ENCODE measurements around the gene PAX8.
A peak's percentile ranks its signal among the peaks of the same experiment; 100 is the strongest.

PAX8 gene

DNA sequence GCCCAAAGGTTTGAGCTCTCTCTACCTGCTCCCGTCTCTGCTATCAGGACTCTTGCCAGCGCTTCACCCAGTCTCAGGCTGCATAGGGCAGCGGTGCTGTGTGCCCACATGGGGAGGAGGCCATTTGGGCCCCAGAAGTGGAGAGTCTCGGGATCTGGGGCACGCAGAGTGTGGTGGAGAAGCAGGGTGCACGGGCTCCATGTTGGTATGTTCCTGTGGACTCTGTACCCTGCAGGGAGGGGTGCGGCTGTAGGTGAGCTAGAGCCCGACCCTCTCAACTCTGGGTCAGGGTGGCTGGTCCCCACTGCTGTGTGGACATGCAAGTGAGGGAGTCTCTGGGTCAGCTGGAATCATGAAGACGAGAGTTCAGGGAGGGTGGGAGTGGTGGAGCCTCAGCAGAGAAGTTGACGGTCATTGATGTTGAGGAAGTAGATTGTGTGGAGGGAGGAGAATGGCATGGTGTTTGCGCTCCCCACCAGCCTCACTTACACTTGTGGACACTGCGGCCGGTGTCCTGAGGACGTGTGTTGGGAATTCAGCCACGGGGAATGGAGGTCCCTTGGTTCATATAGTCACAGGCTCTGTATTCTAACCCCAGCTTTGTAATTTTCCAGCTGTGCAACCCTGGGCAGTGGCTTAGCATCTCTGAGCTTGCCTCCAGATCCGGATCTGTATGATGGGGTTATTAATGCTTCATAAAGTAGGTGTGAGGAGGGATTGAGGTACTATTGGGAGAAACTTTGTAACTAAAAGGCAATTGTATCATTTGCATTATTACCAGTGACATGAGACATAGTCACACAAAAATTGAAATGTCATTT is 105.8 kb downstream of the PAX8 start:
- H3K4me3 ChIP-seq (ENCODE audit: low read length) = no peak overlapping the region
- TF ChIP-seq, protein P1, sequence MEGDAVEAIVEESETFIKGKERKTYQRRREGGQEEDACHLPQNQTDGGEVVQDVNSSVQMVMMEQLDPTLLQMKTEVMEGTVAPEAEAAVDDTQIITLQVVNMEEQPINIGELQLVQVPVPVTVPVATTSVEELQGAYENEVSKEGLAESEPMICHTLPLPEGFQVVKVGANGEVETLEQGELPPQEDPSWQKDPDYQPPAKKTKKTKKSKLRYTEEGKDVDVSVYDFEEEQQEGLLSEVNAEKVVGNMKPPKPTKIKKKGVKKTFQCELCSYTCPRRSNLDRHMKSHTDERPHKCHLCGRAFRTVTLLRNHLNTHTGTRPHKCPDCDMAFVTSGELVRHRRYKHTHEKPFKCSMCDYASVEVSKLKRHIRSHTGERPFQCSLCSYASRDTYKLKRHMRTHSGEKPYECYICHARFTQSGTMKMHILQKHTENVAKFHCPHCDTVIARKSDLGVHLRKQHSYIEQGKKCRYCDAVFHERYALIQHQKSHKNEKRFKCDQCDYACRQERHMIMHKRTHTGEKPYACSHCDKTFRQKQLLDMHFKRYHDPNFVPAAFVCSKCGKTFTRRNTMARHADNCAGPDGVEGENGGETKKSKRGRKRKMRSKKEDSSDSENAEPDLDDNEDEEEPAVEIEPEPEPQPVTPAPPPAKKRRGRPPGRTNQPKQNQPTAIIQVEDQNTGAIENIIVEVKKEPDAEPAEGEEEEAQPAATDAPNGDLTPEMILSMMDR (IDR thresholded peaks at IDR 0.05; ENCODE audit: insufficient read depth, low read depth, low read length, missing control alignments) = no peak
- DNase-seq (ENCODE audit: low read depth) = no peak

DNA sequence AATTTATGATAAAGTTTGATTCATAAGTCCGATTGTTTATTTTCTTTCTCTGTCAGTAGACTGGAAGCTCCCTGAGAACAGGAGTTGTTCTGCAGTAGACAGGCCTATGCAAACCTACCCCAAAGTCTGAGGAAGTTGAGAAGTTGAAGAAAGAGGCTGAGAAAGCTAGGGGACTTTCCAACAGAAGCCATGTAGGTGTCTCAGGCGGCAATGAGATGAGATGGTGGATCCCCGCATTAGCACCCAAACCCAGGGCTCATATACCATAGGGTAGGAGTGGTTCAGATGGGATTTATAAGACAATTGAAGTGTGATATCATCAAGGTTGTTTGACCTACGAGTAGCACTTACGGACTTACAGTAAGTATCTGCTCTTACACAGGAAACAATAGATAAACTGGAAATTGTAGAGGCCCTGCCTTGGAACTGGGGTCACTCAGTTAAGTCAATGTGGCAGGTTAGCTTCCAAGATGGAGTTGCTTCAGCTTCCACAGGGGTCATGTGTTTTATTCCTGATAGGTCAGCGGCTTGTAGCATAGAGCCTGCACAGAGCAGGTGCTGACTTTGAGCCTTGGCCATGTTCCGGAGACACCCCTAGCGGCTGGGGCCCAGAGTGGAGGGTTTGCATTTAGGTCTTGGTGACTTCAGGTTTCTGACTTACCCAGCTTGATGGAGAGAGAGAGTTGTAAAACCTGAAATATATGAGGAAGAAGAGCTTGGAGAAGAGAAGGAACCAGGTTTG is 107.2 kb downstream of the PAX8 start:
- no peak overlapping the region for H3K4me3 ChIP-seq (ENCODE audit: low read length)
- no peak for DNase-seq (ENCODE audit: low read depth)
- TF ChIP-seq, protein P1 (IDR thresholded peaks at IDR 0.05; ENCODE audit: insufficient read depth, low read depth, low read length, missing control alignments) = no peak

DNA sequence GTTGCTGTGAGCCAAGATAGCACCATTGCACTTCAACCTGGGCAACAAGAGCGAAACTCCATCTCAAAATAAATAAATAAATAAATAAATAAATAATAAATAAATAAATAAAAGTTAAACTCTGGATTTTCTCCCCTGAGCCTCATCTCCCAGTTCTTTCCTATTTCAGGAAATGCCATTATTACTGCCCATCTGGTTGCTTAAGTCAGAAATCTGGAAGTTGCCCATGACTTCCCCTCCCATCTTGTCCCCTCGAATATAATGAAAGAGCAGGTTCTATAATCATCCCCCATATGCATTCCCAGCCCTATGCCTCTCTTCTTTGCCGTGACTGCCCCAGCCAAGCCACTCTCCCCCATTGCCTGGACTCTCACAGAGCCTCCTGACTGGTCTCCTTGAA is 109.1 kb downstream of the PAX8 start:
- TF ChIP-seq, protein P1 (IDR thresholded peaks at IDR 0.05; ENCODE audit: insufficient read depth, low read depth, low read length, missing control alignments) = no peak
- no peak overlapping the region for H3K4me3 ChIP-seq (ENCODE audit: low read length)
- DNase-seq (ENCODE audit: low read depth) = no peak

DNA sequence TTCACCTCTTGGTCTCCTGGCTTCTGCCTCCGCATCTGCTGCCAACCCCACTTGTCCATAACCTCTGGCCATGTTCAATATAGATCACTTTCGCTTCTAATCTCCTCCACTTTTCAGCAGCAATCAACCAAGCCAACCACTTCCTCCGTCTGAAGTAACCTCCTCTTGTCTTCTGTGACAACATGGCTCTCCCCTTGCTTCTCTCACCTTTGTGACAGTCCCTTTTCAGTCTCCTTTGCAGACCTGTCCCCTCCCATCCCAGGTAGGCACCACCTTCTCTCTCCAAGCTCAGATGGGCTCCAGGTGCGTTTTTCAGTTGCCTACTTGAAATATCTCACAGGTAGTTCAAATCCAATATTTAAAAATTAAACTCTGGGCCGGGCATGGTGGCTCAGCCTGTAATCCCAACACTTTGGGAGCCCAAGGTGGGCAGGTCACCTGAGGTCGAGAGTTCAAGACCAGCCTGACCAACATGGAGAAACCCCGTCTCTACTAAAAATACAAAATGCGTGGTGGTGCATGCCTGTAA is 109.7 kb downstream of the PAX8 start:
- no peak overlapping the region for H3K4me3 ChIP-seq (ENCODE audit: low read length)
- no peak for DNase-seq (ENCODE audit: low read depth)
- TF ChIP-seq, protein P1 (IDR thresholded peaks at IDR 0.05; ENCODE audit: insufficient read depth, low read depth, low read length, missing control alignments) = no peak

DNA sequence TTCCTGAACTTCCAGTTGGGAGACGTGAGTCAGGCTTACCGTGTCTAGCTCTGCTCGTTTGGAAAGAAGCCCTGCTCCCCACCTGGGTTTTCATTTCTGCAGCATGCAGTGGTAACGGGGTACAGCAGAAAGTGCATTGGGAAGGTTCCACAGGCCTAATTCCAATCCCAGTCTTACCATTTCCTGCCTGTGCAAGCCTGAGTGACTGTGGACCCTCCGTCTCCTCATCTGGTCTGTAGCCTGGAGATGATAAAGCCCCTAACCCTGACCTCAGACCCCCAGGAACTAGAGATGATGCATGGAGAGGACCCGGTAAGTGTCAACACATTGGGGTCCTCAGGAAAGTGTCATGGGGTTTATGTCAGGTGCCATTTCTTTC is 110.8 kb downstream of the PAX8 start:
- no peak overlapping the region for H3K4me3 ChIP-seq (ENCODE audit: low read length)
- no peak for DNase-seq (ENCODE audit: low read depth)
- TF ChIP-seq, protein P1 (IDR thresholded peaks at IDR 0.05; ENCODE audit: insufficient read depth, low read depth, low read length, missing control alignments) = no peak

DNA sequence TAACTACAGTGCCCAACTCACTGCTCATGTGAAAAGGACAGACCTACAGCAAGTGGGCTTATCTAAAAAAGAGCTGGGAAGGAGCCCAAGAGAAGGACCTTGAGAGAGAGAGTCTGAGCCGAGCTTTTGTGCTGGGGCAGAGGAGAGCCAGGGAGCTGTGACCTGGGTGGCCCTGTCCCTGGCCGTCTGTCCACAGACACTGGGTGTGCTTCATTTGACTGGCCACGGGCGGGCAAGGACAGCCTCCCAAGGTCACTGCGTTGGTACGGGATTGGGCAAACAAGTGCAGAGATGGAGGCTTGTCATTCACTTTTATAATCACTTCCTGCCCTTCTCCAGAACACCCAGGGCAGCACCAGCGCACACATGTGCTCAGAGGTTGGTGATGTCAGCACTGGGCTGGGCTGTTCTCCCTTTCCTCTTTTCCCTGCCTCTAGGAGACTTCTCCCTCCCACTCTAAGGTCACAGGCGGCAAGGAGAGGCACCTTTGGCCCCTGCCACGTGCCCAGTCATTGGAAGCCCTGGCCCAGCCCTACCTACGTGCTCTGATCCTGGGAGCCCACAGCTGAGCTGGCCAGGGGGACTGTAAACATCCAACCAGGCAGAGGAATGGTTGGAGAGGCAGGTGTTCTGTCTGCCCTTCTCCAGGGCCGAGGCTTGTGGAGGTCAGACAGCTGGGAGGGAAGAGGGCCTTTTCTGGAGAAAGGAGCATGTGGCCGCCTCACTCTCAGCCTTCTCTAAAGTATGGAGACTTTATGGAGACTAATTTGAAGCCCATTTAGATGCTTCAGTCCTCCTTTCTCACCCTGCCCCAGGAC is 111.4 kb downstream of the PAX8 start:
- TF ChIP-seq, protein P1 (IDR thresholded peaks at IDR 0.05; ENCODE audit: insufficient read depth, low read depth, low read length, missing control alignments) = no peak
- DNase-seq (ENCODE audit: low read depth) = peak; percentile 9
- H3K4me3 ChIP-seq (ENCODE audit: low read length) = no peak overlapping the region
